ENCODE results near the gene ABHD14A. TPM values are rescaled to one million over a fixed set of nuclear protein-coding genes. Genes with fewer than 3 reads are reported as not detected.
A peak's percentile ranks its signal among the peaks of the same experiment; 100 is the strongest.

ABHD14A gene
- total and polyA plus RNA-seq, 4 experiments from 2014 or later = 23.7 to 136 (median 60.0) TPM

- Mint-ChIP-seq H3K9me3 (no peaks in the 10 kb centered on the region), H3K27me3 (no peaks in the 10 kb centered on the region), H3K4me3 (peak overlapping the region; percentile 72 to 94 (median 83)), H3K36me3 (peaks cover 0 to 1% of the 10 kb centered on the region in 2 donors), H3K27ac (peak overlapping the region; percentile 47 to 89 (median 85)), H3K4me1 (peaks cover 15 to 45% (median 30%) of the 10 kb centered on the region in 4 donors)
- Histone ChIP-seq H3K4me1 (ENCODE audit: insufficient read depth, low read length) (peaks cover 22% of the 10 kb centered on the region), H3K9me3 (ENCODE audit: control insufficient read depth in 1 of 2, low read length in 2 of 2) (no peaks in the 10 kb centered on the region), H3K4me3 (ENCODE audit: low read length in 2 of 2) (peak overlapping the region in 1 of 2 donors; percentile 55), H3K27ac (ENCODE audit: low read depth, low read length) (peak overlapping the region; percentile 56), H3K36me3 (ENCODE audit: insufficient read depth, low read length) (no peaks in the 10 kb centered on the region), H3K27me3 (ENCODE audit: insufficient read depth, low read length) (no peaks in the 10 kb centered on the region)
- ChIA-PET CTCF (ENCODE audit: partially characterized antibody) (interaction anchor here (1.0 to 3.1 kb wide), 3 partner anchors 14 to 27 kb away, joined by 3 to 14 read pairs (median 6); partner anchors contain the start of genes ACY1, PARP3 and RRP9), POLR2A (ENCODE audit: partially characterized antibody) (interaction anchor here (1.0 to 6.2 kb wide), 8 partner anchors 7 to 186 kb away, joined by 3 to 28 read pairs (median 8); partner anchors contain the start of genes ABHD14A, ABHD14B, ACY1 and DUSP7)
- DNase-seq = peak in 1 of 5 donors; percentile 41
- intact Hi-C loops (cut with micrococcal nuclease) = no loop called here
Measured at GRCh38 chr3:51968170-51968775, 6.6 kb upstream of the ABHD14A start.

- Histone ChIP-seq H3K27ac (ENCODE audit: low read depth, low read length) (no peak overlapping the region), H3K4me1 (ENCODE audit: insufficient read depth, low read length) (peaks cover 24% of the 10 kb centered on the region), H3K27me3 (ENCODE audit: insufficient read depth, low read length) (no peaks in the 10 kb centered on the region), H3K36me3 (ENCODE audit: insufficient read depth, low read length) (no peaks in the 10 kb centered on the region), H3K4me3 (ENCODE audit: low read length in 2 of 2) (no peak overlapping the region), H3K9me3 (ENCODE audit: control insufficient read depth in 1 of 2, low read length in 2 of 2) (no peaks in the 10 kb centered on the region)
- peak overlapping the region; percentile 4 to 94 (median 62) for H3K27ac Mint-ChIP-seq
- peaks cover 0 to 6% of the 10 kb centered on the region in 2 donors for H3K36me3 Mint-ChIP-seq
- intact Hi-C loops (cut with micrococcal nuclease) = no loop called here
- DNase-seq = peak in 1 of 5 donors; percentile 27
- peak overlapping the region; percentile 10 to 94 (median 63) for H3K4me3 Mint-ChIP-seq
- no peaks in the 10 kb centered on the region for H3K27me3 Mint-ChIP-seq
- POLR2A ChIA-PET (ENCODE audit: partially characterized antibody) = interaction anchor here (0.6 to 6.2 kb wide), 7 partner anchors 7 to 45 kb away, joined by 3 to 28 read pairs (median 10); partner anchors contain the start of genes ABHD14A, ABHD14B, ACY1 and PARP3
- CTCF ChIA-PET (ENCODE audit: partially characterized antibody) = interaction anchor here (1.0 to 3.1 kb wide), 3 partner anchors 14 to 28 kb away, joined by 3 to 14 read pairs (median 6); partner anchors contain the start of genes ACY1, PARP3 and RRP9
- no peaks in the 10 kb centered on the region for H3K9me3 Mint-ChIP-seq
- H3K4me1 Mint-ChIP-seq = peaks cover 18 to 53% (median 36%) of the 10 kb centered on the region in 4 donors
Measured at GRCh38 chr3:51968883-51969678, 5.8 kb upstream of the ABHD14A start.

DNA sequence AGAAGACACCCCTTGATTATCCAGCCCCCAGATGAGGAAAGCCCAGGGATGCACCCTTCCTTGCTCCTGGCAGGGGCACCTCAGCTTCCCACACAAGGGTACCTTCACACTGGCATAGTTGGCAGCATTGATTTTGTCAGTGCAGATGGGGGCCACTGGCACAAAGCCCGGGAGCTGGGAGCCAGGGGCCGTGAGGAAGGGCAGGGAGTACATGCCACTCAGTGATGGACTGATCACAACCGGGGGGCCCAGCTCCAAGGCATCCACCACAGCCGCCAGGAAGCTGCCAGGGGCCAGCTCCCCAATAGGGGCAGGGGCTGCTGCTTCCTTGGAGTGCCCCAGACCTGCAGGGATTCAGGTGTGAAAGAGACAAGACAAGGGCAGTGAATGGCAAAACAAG is 5.0 kb upstream of the ABHD14A start:
- no peak for DNase-seq
- H3K9me3 ChIP-seq (ENCODE audit: control insufficient read depth in 1 of 2, low read length in 2 of 2) = no peaks in the 10 kb centered on the region
- no peaks in the 10 kb centered on the region for H3K36me3 ChIP-seq (ENCODE audit: insufficient read depth, low read length)
- CTCF ChIA-PET (ENCODE audit: partially characterized antibody) = interaction anchor here (2.6 to 3.1 kb wide), 2 partner anchors 13 to 25 kb away, joined by 6 to 14 read pairs; partner anchors contain the start of gene ACY1
- H3K9me3 Mint-ChIP-seq = no peaks in the 10 kb centered on the region
- H3K4me1 Mint-ChIP-seq = peaks cover 21 to 59% (median 40%) of the 10 kb centered on the region in 4 donors
- peak overlapping the region in 1 of 8 donors; percentile 11 for H3K4me3 Mint-ChIP-seq
- peak overlapping the region in 2 of 7 donors; percentile 10 to 60 for H3K27ac Mint-ChIP-seq
- peaks cover 31% of the 10 kb centered on the region for H3K4me1 ChIP-seq (ENCODE audit: insufficient read depth, low read length)
- H3K27me3 ChIP-seq (ENCODE audit: insufficient read depth, low read length) = no peaks in the 10 kb centered on the region
- H3K4me3 ChIP-seq (ENCODE audit: low read length in 2 of 2) = no peak overlapping the region
- POLR2A ChIA-PET (ENCODE audit: partially characterized antibody) = interaction anchor here (1.1 to 6.2 kb wide), 4 partner anchors 8 to 26 kb away, joined by 3 to 28 read pairs (median 8); partner anchors contain the start of genes ACY1 and RPL29
- no peak overlapping the region for H3K27ac ChIP-seq (ENCODE audit: low read depth, low read length)
- peaks cover 0 to 6% of the 10 kb centered on the region in 2 donors for H3K36me3 Mint-ChIP-seq
- intact Hi-C loops (cut with micrococcal nuclease) = loop anchor here (5.0 kb wide), 1 partner anchor 1733 kb away; the partner anchor contains the start of gene GNAI2
- no peaks in the 10 kb centered on the region for H3K27me3 Mint-ChIP-seq

DNA sequence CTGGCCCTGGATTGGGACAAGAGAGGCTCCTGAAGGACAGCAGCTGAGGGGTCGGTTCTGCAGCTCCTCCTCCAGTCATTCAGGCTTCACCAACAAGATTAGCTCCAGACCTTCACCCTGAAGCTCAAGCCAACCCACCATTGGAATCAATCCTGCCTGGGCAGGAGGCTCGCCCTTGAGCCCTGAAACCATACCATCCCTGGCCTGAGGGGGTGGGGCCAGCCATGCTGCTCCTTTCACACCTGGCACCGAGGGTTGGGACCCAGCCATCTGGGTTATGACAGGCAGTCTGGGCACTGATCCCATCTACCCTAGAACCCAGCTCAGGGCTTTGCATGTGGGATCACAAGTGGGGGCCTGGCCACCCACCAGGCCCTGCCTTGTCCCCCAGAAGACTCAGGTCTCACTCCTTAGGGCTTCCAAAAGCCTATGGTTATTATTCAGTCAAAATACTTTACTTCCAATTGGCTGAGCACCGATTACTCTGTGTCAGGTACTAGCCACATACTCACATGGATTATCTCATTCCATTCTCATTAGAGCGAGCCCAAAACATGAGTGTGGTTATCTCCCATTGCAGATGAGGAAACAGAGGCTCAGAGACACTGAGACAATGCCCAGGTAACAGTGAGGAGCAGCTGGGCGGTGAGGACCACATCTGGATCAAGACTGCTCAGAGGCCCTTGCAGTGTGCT is 4.1 kb upstream of the ABHD14A start:
- H3K36me3 Mint-ChIP-seq = peaks cover 0 to 6% of the 10 kb centered on the region in 2 donors
- Histone ChIP-seq H3K27me3 (ENCODE audit: insufficient read depth, low read length) (no peaks in the 10 kb centered on the region), H3K4me3 (ENCODE audit: low read length in 2 of 2) (no peak overlapping the region), H3K9me3 (ENCODE audit: control insufficient read depth in 1 of 2, low read length in 2 of 2) (no peaks in the 10 kb centered on the region), H3K36me3 (ENCODE audit: insufficient read depth, low read length) (no peaks in the 10 kb centered on the region), H3K27ac (ENCODE audit: low read depth, low read length) (no peak overlapping the region), H3K4me1 (ENCODE audit: insufficient read depth, low read length) (peaks cover 34% of the 10 kb centered on the region)
- H3K27ac Mint-ChIP-seq = peak overlapping the region in 2 of 7 donors; percentile 38 to 60
- H3K4me1 Mint-ChIP-seq = peaks cover 22 to 57% (median 39%) of the 10 kb centered on the region in 4 donors
- no peak for DNase-seq
- peak overlapping the region in 2 of 8 donors; percentile 57 to 69 for H3K4me3 Mint-ChIP-seq
- no peaks in the 10 kb centered on the region for H3K9me3 Mint-ChIP-seq
- intact Hi-C loops (cut with micrococcal nuclease) = loop anchor here (5.0 kb wide), 1 partner anchor 1733 kb away; the partner anchor contains the start of gene GNAI2
- no peaks in the 10 kb centered on the region for H3K27me3 Mint-ChIP-seq
- ChIA-PET POLR2A (ENCODE audit: partially characterized antibody) (interaction anchor here (1.1 to 6.2 kb wide), 2 partner anchors 9 to 11 kb away, joined by 3 to 28 read pairs; partner anchors contain the start of gene ACY1), CTCF (ENCODE audit: partially characterized antibody) (interaction anchor here (2.6 to 3.1 kb wide), 2 partner anchors 12 to 26 kb away, joined by 6 to 14 read pairs; partner anchors contain the start of gene ACY1)

- intact Hi-C loops (cut with micrococcal nuclease) = loop anchor here (5.0 kb wide), 1 partner anchor 1734 kb away; the partner anchor contains the start of gene GNAI2
- peak in 1 of 5 donors; percentile 24 for DNase-seq
- Mint-ChIP-seq H3K27ac (peak overlapping the region in 2 of 7 donors; percentile 41 to 76), H3K4me1 (peaks cover 22 to 58% (median 40%) of the 10 kb centered on the region in 4 donors), H3K27me3 (no peaks in the 10 kb centered on the region), H3K9me3 (no peaks in the 10 kb centered on the region), H3K4me3 (peak overlapping the region in 5 of 8 donors; percentile 31 to 69 (median 59)), H3K36me3 (peaks cover 0 to 6% of the 10 kb centered on the region in 2 donors)
- H3K27ac ChIP-seq (ENCODE audit: low read depth, low read length) = no peak overlapping the region
- ChIA-PET CTCF (ENCODE audit: partially characterized antibody) (interaction anchor here (3.1 kb wide), 1 partner anchor 11 kb away, joined by 14 read pairs; the partner anchor contains the start of gene ACY1), POLR2A (ENCODE audit: partially characterized antibody) (no interaction called here)
- no peaks in the 10 kb centered on the region for H3K36me3 ChIP-seq (ENCODE audit: insufficient read depth, low read length)
- no peaks in the 10 kb centered on the region for H3K27me3 ChIP-seq (ENCODE audit: insufficient read depth, low read length)
- no peak overlapping the region for H3K4me3 ChIP-seq (ENCODE audit: low read length in 2 of 2)
- H3K4me1 ChIP-seq (ENCODE audit: insufficient read depth, low read length) = peaks cover 32% of the 10 kb centered on the region
- no peaks in the 10 kb centered on the region for H3K9me3 ChIP-seq (ENCODE audit: control insufficient read depth in 1 of 2, low read length in 2 of 2)
Measured at GRCh38 chr3:51971350-51971749, 3.5 kb upstream of the ABHD14A start.

GRCh38 chr3:51974277-51974962 is 444 bp upstream of the ABHD14A start:
- DNase-seq = peak in 1 of 5 donors; percentile 37
- H3K9me3 Mint-ChIP-seq = no peaks in the 10 kb centered on the region

More at GRCh38 chr3:51974277-51974962, 444 bp upstream of the ABHD14A start:
- Histone ChIP-seq H3K27me3 (ENCODE audit: insufficient read depth, low read length) (no peaks in the 10 kb centered on the region), H3K36me3 (ENCODE audit: insufficient read depth, low read length) (no peaks in the 10 kb centered on the region), H3K27ac (ENCODE audit: low read depth, low read length) (peak overlapping the region; percentile 78), H3K4me1 (ENCODE audit: insufficient read depth, low read length) (peaks cover 32% of the 10 kb centered on the region), H3K9me3 (ENCODE audit: control insufficient read depth in 1 of 2, low read length in 2 of 2) (no peaks in the 10 kb centered on the region), H3K4me3 (ENCODE audit: low read length in 2 of 2) (peak overlapping the region; percentile 81 to 95)
- ChIA-PET POLR2A (ENCODE audit: partially characterized antibody) (interaction anchor here (0.9 to 5.1 kb wide), 20 partner anchors 8 to 475 kb away, joined by 3 to 72 read pairs (median 5); partner anchors contain the start of genes ACY1, ALAS1, DCAF1 and DUSP7), CTCF (ENCODE audit: partially characterized antibody) (interaction anchor here (0.8 to 4.1 kb wide), 13 partner anchors 9 to 223 kb away, joined by 3 to 49 read pairs (median 8); partner anchors contain the start of genes ACY1, PARP3, RPL29 and RRP9)
- Mint-ChIP-seq H3K4me3 (peak overlapping the region; percentile 90 to 99 (median 96)), H3K4me1 (peaks cover 28 to 53% (median 41%) of the 10 kb centered on the region in 4 donors), H3K36me3 (peaks cover 0 to 5% of the 10 kb centered on the region in 2 donors), H3K27ac (peak overlapping the region; percentile 68 to 98 (median 96)), H3K27me3 (no peaks in the 10 kb centered on the region)
- intact Hi-C loops (cut with micrococcal nuclease) = loop anchor here (1.0 to 5.0 kb wide), 4 partner anchors 18 to 1737 kb away; partner anchors contain the start of genes GNAI2 and PARP3

Data from CD4-positive, alpha-beta memory T cell (primary cell).